NCI-H2029 treated with DMSO at 0.1 percent for 48 hours (cell line): ENCODE data around the gene SYNJ2.

Experiments
- DNase-seq: peaks from one replicate; lab custom pipeline; 2025; lab: John Stamatoyannopoulos, UW

The SYNJ2 gene

GRCh38 chr6:157996918-157997702, 15.4 kb downstream of the SYNJ2 start:
- DNase-seq = no peak

- DNase-seq = no peak
These were observed 16.4 kb downstream of the SYNJ2 start for GRCh38 chr6:157997893-157998608.

DNA sequence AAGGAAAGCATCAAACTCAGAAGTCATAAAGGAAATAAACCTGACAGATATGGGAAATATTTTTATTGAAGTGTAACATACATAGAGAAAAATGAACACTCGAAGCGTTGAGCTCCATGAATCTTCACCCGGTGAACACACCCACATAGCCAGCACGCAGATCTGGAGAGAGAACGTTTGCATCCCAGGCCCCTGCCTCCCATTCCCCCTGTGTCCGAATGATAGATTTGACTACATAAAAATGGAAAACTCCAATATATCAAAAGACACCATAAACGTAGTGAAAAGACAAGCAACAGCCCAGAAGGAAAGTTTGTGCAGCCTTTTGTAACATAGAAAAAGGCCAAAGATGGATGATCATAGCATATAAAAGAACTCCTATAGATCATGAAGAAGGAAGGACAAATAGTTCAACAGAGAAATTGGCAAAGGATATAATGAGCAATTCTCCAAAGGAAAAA, 17.1 kb downstream of the SYNJ2 start:
- DNase-seq = no peak

DNA sequence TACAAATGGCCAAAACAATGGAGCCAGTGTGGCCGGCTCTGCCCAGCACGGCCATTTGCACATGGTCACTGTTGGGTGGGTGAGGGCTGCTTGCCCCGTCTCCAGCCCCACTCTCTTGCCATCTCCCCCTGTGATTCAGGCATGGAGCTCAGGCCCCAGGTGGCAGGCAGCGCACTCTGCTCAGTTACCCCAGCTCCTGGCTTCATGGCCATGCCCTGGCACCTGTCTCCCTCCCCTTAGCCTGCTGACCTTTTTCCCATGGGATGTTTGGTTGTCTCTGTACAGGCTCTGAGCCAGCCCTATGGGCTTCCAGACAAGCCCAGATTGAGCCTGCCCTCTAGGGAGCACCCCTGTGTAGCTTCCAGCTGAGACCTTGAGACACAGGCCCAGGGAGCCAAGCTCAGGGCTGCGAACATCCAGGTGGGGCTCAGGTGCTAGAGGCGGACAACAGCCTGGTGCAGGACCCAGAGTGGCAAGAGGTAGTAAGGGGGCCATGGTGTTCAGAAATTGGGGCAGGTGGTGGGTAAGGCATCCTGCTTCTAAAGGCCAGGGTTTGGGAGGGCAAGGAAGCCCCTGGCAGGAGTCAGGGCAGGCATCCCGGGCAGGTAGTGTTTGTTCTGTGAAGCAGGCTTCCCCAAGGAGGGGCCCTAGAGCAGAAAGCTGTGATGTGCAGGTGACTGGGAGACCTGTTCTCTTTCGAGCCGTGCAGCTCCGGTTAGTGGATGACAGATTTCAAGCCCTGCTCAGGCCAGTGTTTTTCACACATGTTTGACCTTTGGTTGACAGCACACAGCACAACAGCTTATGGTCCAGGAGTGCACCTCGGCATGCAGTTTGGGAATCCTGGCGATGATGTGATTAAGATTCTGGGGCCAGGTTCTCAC, 17.7 kb downstream of the SYNJ2 start:
- DNase-seq = no peak

GRCh38 chr6:158000530-158001307, 19.1 kb downstream of the SYNJ2 start:
- DNase-seq = no peak

DNA sequence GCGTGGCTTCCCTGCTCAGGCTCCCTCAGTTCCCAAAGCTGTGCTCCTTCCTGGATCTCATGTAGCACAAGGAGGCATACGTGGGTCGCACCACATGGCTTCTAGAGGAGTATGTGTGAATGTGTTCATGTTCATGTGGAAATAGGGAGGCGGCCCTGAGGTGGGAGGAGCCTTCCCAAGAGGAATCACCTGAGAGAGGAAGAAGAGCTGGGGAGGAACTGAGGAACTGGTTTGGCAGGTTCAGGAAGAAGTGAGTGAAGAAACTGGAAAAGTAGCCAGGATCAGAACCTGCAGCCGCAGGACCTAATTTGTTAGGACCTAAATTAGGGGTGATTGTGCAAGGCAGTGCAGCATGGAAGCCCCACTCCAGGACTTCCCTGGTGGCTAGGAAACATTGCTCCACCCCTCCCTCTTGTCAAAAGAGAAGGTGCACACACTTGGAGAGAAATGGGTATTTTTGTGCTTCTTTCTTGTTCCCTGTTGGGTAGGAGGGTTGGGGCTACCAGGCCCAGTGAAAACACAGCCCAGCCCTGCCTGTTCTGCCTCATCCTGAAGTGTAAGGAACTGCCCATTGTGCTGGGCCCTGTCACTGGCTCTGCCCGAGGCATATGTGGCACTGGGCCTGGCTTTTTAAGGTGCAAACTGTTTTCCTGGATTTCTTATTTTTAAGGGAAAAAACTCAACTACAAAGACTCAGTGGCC, 20.7 kb downstream of the SYNJ2 start:
- no peak for DNase-seq

GRCh38 chr6:158002951-158003853, 21.5 kb downstream of the SYNJ2 start:
- DNase-seq = no peak

DNA sequence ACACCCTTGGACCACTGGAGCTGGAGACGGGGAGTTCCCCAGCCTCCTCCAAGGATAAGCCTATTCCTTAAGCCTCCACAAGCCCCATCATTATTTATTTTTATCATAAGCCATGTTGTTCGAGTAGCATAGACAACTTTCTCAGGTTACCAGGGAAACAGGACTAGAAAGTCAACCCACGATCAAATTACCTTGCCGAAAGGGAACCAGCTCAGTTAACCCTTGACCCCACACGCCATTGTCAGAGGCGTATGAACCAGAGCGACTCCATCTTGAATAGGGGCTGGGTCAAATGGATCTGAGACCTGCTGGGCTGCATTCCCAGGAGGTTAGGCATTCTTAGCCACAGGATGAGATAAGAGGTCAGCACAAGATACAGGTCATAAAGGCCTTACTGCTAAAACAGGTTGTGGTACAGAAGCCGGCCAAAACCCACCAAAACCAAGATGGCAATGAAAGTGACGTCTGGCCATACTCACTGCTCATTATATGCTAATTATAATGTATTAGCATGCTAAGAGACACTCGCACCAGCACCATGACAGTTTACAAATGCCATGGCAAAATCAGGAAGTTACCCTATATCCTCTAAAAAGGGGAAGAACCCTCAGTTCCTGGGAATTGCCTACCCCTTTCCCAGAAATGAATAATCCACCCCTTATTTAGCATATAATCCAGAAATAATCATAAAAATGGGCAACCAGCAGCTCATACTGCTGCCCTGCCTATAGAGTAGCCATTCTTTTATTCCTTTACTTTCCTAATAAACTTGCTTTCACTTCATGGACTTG, 22.4 kb downstream of the SYNJ2 start:
- no peak for DNase-seq

GRCh38 chr6:158004701-158005095, 23.0 kb downstream of the SYNJ2 start:
- no peak for DNase-seq

GRCh38 chr6:158005626-158006180, 24.0 kb downstream of the SYNJ2 start:
- no peak for DNase-seq

DNA sequence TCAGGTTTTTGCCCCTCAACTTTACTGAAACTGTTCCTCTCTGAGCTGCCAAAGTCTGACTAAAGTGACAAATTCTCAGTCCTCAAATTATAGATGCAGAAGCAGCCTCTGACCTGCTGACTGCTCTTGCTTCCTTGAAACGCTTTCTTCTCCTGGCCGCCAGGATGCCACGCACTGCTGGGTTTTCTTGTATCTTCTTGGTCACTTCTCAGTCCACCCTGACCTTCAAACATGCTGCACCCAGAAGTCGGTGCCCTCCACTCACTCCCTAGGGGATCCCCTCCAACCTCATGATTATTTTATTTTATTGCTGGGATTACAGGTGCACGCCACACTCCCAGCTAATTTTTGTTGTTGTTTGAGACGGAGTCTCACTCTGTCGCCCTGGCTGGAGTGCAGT, 24.7 kb downstream of the SYNJ2 start:
- DNase-seq = no peak

DNA sequence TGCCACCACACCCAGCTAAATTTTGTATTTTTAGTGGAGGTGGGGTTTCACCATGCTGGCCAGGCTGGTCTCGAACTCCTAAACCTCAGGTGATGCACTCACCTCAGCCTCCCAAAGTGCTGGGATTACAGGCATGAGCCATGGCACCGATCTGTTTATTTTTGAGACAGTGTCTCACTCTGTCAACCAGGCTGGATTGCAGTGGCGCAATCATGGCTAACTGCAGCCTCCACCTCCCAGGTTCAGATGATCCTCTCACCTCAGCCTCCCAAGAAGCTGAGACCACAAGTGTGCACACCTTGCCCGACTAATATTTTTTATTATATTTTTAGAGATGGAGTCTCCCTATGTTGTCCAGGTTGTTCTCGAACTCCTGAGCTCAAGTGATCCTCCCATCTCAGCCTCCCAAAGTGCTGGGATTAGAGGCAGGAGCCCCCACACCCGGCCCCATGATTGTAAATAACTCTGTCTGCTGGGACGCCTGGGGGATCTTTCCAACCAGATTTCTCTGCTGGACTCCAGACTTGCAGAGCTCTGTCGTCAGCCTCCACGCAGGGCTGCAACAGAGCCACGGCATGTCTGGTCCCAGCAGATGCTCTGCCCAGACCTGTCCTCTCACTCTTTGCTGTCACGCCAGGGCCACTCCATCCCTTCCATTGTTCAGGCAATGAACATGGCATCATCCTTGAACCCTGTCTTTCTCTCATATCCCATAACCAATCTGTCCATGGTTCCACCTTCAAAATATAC, 25.3 kb downstream of the SYNJ2 start:
- no peak for DNase-seq

- DNase-seq = no peak
These were observed 27.1 kb downstream of the SYNJ2 start for GRCh38 chr6:158008864-158009113.

GRCh38 chr6:158009114-158009891, 27.6 kb downstream of the SYNJ2 start:
- peak; percentile 83 for DNase-seq

- DNase-seq = no peak
These were observed 28.4 kb downstream of the SYNJ2 start for GRCh38 chr6:158009935-158010585.

GRCh38 chr6:158010591-158011477, 29.2 kb downstream of the SYNJ2 start:
- no peak for DNase-seq
